Type B pancreatic cell (in vitro differentiated cells): ENCODE data around the gene PYHIN1. TPM values are rescaled to one million over a fixed set of nuclear protein-coding genes. Genes with fewer than 3 reads are reported as not detected.
"Not testable (repeated sequence)": the region's sequence is repeated elsewhere in the genome, so short reads cannot be mapped to it uniquely, and the experiment has no call there.

ENCODE experiments used
- DNase-seq: peaks from one replicate; pipeline ENCODE4 v3.0.0; 2021; ENCODE audit warnings: mixed read lengths; ENCODE audit not compliant: unreplicated experiment; ENCODE audit errors: extremely low spot score
- H3K27ac Mint-ChIP-seq: 2 replicates; pipeline ENCODE4 v1.8.0; 2021; ENCODE audit warnings: mild to moderate bottlenecking, mixed read lengths
- H3K27me3 Mint-ChIP-seq: 2 replicates; pipeline ENCODE4 v1.8.0; 2021; ENCODE audit warnings: mixed read lengths
- H3K36me3 Mint-ChIP-seq: 2 replicates; pipeline ENCODE4 v1.8.0; 2021; ENCODE audit warnings: mixed read lengths
- H3K4me1 Mint-ChIP-seq: one replicate; pipeline ENCODE4 v1.8.0; 2021; ENCODE audit warnings: mixed read lengths; ENCODE audit not compliant: unreplicated experiment
- H3K4me3 Mint-ChIP-seq: 2 replicates; pipeline ENCODE4 v1.8.0; 2021; ENCODE audit warnings: mild to moderate bottlenecking, mixed read lengths
- H3K9me3 Mint-ChIP-seq: 2 replicates; pipeline ENCODE4 v1.8.0; 2021; ENCODE audit warnings: mixed read lengths
- CTCF ChIP-seq: fragments of 200-600 bp; sonication (generic); conservative IDR thresholded peaks from 2 replicates; pipeline ENCODE4 v1.5.0; 2021; ENCODE audit warnings: antibody characterized with exemption, mild to moderate bottlenecking
- total RNA-seq: library from RNA; stranded (reverse); gene quantifications from 2 replicates; pipeline ENCODE4 v1.2.1, GENCODE V29; 2021; ENCODE audit warnings: low replicate concordance

The PYHIN1 gene
- total RNA-seq, 1 donor from 2014 or later, result 1.0 TPM

GRCh38 chr1:159000625-159001024 lies 69.3 kb downstream of the PYHIN1 start:
- Mint-ChIP-seq H3K27ac (no peak overlapping the region), H3K4me3 (peak overlapping the region; percentile 28), H3K4me1 (peaks cover 20% of the 10 kb centered on the region), H3K36me3 (no peaks in the 10 kb centered on the region), H3K27me3 (peaks cover 8% of the 10 kb centered on the region), H3K9me3 (no peaks in the 10 kb centered on the region)
- DNase-seq, result no peak
- TF ChIP-seq CTCF, result no peak

- Mint-ChIP-seq H3K27me3 (peaks cover 16% of the 10 kb centered on the region), H3K4me3 (no peak overlapping the region), H3K36me3 (no peaks in the 10 kb centered on the region), H3K27ac (no peak overlapping the region), H3K9me3 (no peaks in the 10 kb centered on the region), H3K4me1 (peaks cover 25% of the 10 kb centered on the region)
- DNase-seq, result no peak
- no peak for TF ChIP-seq CTCF
These were observed 73.8 kb downstream of the PYHIN1 start for GRCh38 chr1:159005161-159005560.

GRCh38 chr1:159005676-159006075 lies 74.3 kb downstream of the PYHIN1 start:
- Mint-ChIP-seq H3K4me3 (peak overlapping the region; percentile 13), H3K36me3 (no peaks in the 10 kb centered on the region), H3K4me1 (peaks cover 22% of the 10 kb centered on the region), H3K9me3 (no peaks in the 10 kb centered on the region), H3K27me3 (peaks cover 15% of the 10 kb centered on the region), H3K27ac (no peak overlapping the region)
- no peak for TF ChIP-seq CTCF
- no peak for DNase-seq

- H3K36me3 Mint-ChIP-seq, H3K9me3 Mint-ChIP-seq, H3K4me3 Mint-ChIP-seq, DNase-seq, H3K27ac Mint-ChIP-seq: not testable (repeated sequence)
- Mint-ChIP-seq H3K4me1 (peaks cover 20% of the 10 kb centered on the region), H3K27me3 (peaks cover 15% of the 10 kb centered on the region)
These were observed 75.0 kb downstream of the PYHIN1 start for GRCh38 chr1:159006210-159006807.

- no peak for TF ChIP-seq CTCF
- no peak for DNase-seq
- peaks cover 15% of the 10 kb centered on the region for H3K27me3 Mint-ChIP-seq
- no peak overlapping the region for H3K4me3 Mint-ChIP-seq
- no peaks in the 10 kb centered on the region for H3K9me3 Mint-ChIP-seq
- H3K4me1 Mint-ChIP-seq, result peaks cover 20% of the 10 kb centered on the region
- no peak overlapping the region for H3K27ac Mint-ChIP-seq
- H3K36me3 Mint-ChIP-seq, result peaks cover 4% of the 10 kb centered on the region
These were observed 76.4 kb downstream of the PYHIN1 start for GRCh38 chr1:159007726-159008125.

- Mint-ChIP-seq H3K27me3 (peaks cover 15% of the 10 kb centered on the region), H3K4me1 (peaks cover 20% of the 10 kb centered on the region), H3K4me3 (no peak overlapping the region), H3K36me3 (peaks cover 6% of the 10 kb centered on the region), H3K27ac (no peak overlapping the region), H3K9me3 (no peaks in the 10 kb centered on the region)
- no peak for TF ChIP-seq CTCF
- DNase-seq, result no peak
These were observed 77.4 kb downstream of the PYHIN1 start for GRCh38 chr1:159008744-159009188.
